K562 (cell line): Measurements from ENCODE around the gene MON1A. TPM values are rescaled to one million over a fixed set of nuclear protein-coding genes. Genes with fewer than 3 reads are reported as not detected.

Experiments
- ATAC-seq: fragments of 200-7000 bp; cut with Tn5 transposase; 3 replicates; pipeline ENCODE4 v1.9.1; 2020; ENCODE audit warnings: moderate library complexity
- BruUV-seq: library from RNA; stranded (reverse); fragments of 400-500 nt; replicated peaks from 2 replicates; lab custom pipeline; 2021; lab: Mats Ljungman, UMichigan
- CTCF ChIA-PET: fragments of 300-600 bp; formaldehyde crosslinking; extraction: SDS; loops from one replicate; lab custom pipeline; 2021; ENCODE audit warnings: low intra/inter-chr PET ratio; lab: Yijun Ruan, JAX
- POLR2A ChIA-PET: fragments of 300-600, 350-650 bp; sonication (Branson Sonifier 250); formaldehyde crosslinking; extraction: SDS; loops from one replicate; lab custom pipeline; 2021; ENCODE audit warnings: antibody characterized with exemption, inconsistent platforms; lab: Yijun Ruan, JAX
- DNase-seq, 4 experiments: peaks; one replicate each; pipeline versions ENCODE4 v3.0.0 to v3.0.0-alpha.2; 2011 to 2018; ENCODE audit warnings: low spot score in 3 of 4, mixed read lengths in 3 of 4; ENCODE audit errors: extremely low read depth in 1 of 4
- FAIRE-seq: peaks from 2 replicates; lab custom pipeline; 2011; peaks lifted over from hg19 to GRCh38; lab: Jason Lieb, UNC
- H2AFZ ChIP-seq: 2 replicates; pipeline ENCODE4 v1.6.0; 2011; ENCODE audit warnings: low read depth, low read length, control low read depth, inconsistent platforms
- H3K27ac ChIP-seq: fragments of 200-600 bp; 3 replicates; pipeline ENCODE4 v1.8.0; 2011; ENCODE audit warnings: low read depth, mild to moderate bottlenecking, control low read depth, inconsistent platforms, low read length, moderate library complexity, mixed read lengths; ENCODE audit errors: extremely low read depth
- H3K27me3 ChIP-seq, 2 experiments: fragments of 300-600 bp in 1 of 2; 2 replicates in 1 of 2; 3 replicates in 1 of 2; pipeline versions ENCODE4 v1.6.0 to v1.8.0; 2011; ENCODE audit warnings: inconsistent platforms in 2 of 2, low read length in 2 of 2, mild to moderate bottlenecking in 1 of 2, mixed read lengths in 1 of 2, moderate library complexity in 1 of 2; ENCODE audit not compliant: control insufficient read depth in 2 of 2, insufficient read depth in 2 of 2
- H3K36me3 ChIP-seq: fragments of 300-600 bp; 3 replicates; pipeline ENCODE4 v1.8.0; 2011; ENCODE audit warnings: mild to moderate bottlenecking, low read length, inconsistent platforms; ENCODE audit not compliant: control insufficient read depth, insufficient read depth
- H3K4me1 ChIP-seq, 2 experiments: fragments of 200-600 bp in 1 of 2; replicated peaks in 1 of 2; 2 replicates in 1 of 2; 3 replicates in 1 of 2; pipeline versions ENCODE4 v1.5.1 to v1.8.0; 2011; ENCODE audit warnings: inconsistent platforms in 2 of 2, low read length in 2 of 2, mild to moderate bottlenecking in 1 of 2, mixed read lengths in 1 of 2, moderate library complexity in 1 of 2; ENCODE audit not compliant: control insufficient read depth in 2 of 2, insufficient read depth in 2 of 2
- H3K4me2 ChIP-seq: 2 replicates; pipeline ENCODE4 v1.6.1; 2011; ENCODE audit warnings: low read length, control low read depth, inconsistent platforms, mixed read lengths; ENCODE audit not compliant: insufficient read depth
- H3K4me3 ChIP-seq: fragments of 200-600 bp; sonication (generic), shearing (Covaris generic); 2 replicates; pipeline ENCODE4 v1.5.1; 2016; ENCODE audit warnings: control low read depth, inconsistent platforms
- H3K79me2 ChIP-seq: fragments of 200-600 bp; 3 replicates; pipeline ENCODE4 v1.8.0; 2011; ENCODE audit warnings: low read length, inconsistent platforms; ENCODE audit not compliant: control insufficient read depth, insufficient read depth
- H3K9ac ChIP-seq, 2 experiments: 2 replicates each; pipeline versions ENCODE4 v1.6.0 to v1.6.1; 2011; ENCODE audit warnings: low read depth in 2 of 2, low read length in 2 of 2, control low read depth in 1 of 2, inconsistent platforms in 1 of 2, mild to moderate bottlenecking in 1 of 2, mixed read lengths in 1 of 2; ENCODE audit not compliant: insufficient read depth in 1 of 2
- H3K9me1 ChIP-seq: one replicate; pipeline ENCODE4 v1.6.0; 2011; ENCODE audit warnings: inconsistent platforms, mild to moderate bottlenecking, low read length, moderate library complexity; ENCODE audit not compliant: control insufficient read depth, insufficient read depth
- H3K9me3 ChIP-seq: replicated peaks from 2 replicates; pipeline ENCODE4 v1.5.1; 2011; ENCODE audit warnings: low read depth, low read length, inconsistent platforms; ENCODE audit not compliant: control insufficient read depth, insufficient read depth
- H4K20me1 ChIP-seq: replicated peaks from 2 replicates; pipeline ENCODE4 v1.6.1; 2011; ENCODE audit warnings: low read length, inconsistent platforms, mixed read lengths; ENCODE audit not compliant: control insufficient read depth, insufficient read depth
- E2F6 ChIP-seq, 2 experiments: IDR thresholded peaks; 2 replicates each; pipeline ENCODE4 v1.6.1; 2011; ENCODE audit warnings: borderline replicate concordance in 1 of 2, control low read depth in 1 of 2, low read depth in 1 of 2, low read length in 1 of 2, mild to moderate bottlenecking in 1 of 2, mixed read lengths in 1 of 2, moderate library complexity in 1 of 2; ENCODE audit not compliant: insufficient read depth in 1 of 2, insufficient read length in 1 of 2, poor library complexity in 1 of 2, severe bottlenecking in 1 of 2; ENCODE audit errors: extremely low read depth in 1 of 2
- KAT8 ChIP-seq: fragments of 450-650 bp; IDR thresholded peaks from 2 replicates; pipeline ENCODE4 v1.6.1; 2016; ENCODE audit warnings: low read depth, mild to moderate bottlenecking
- L3MBTL2 ChIP-seq: fragments of 450-650 bp; IDR thresholded peaks from 2 replicates; pipeline ENCODE4 v1.6.1; 2016; ENCODE audit warnings: mild to moderate bottlenecking, moderate library complexity
- MGA ChIP-seq: fragments of 450-650 bp; IDR thresholded peaks from 2 replicates; pipeline ENCODE4 v1.6.1; 2016; ENCODE audit warnings: mild to moderate bottlenecking, moderate library complexity
- MYBL2 ChIP-seq, 2 experiments: fragments of 450-650 bp in 1 of 2; sonication (generic) in 1 of 2; formaldehyde crosslinking in 1 of 2; IDR thresholded peaks; 2 replicates each; pipeline versions ENCODE4 v1.6.1 to v1.8.1; 2017 to 2022; ENCODE audit warnings: borderline replicate concordance in 1 of 2, inconsistent platforms in 1 of 2, low read depth in 1 of 2, mild to moderate bottlenecking in 1 of 2, missing genetic modification reagents in 1 of 2, moderate library complexity in 1 of 2
- WGBS: fragments of 100-300 bp; shearing (Covaris generic); methylation state at CpG from one replicate; pipeline ENCODE4 v1.1.6; 2016; ENCODE audit warnings: low coverage, mixed read lengths; ENCODE audit not compliant: insufficient coverage; ENCODE audit errors: missing lambda C conversion rate; 5-methylcytosine and 5-hydroxymethylcytosine counted together
- in situ Hi-C: fragments of 300-500 bp; cut with MboI; formaldehyde crosslinking; loops from 4 replicates; pipeline ENCODE4 v1.15.0; 2018; ENCODE audit warnings: inconsistent platforms, mixed read lengths
- intact Hi-C: fragments of 100-400 bp; cut with micrococcal nuclease; formaldehyde crosslinking; loops from 2 replicates; pipeline ENCODE4 v1.14.2; 2022
- polyA plus RNA-seq, 8 experiments: library from polyadenylated mRNA; depleted of rRNA in 4 of 8; stranded (reverse) in 5 of 8; unstranded in 3 of 8; fragments of >200 nt; fragmentation: Nextera tagmentation in 2 of 8; fragmentation: Illumina TruSeq in 1 of 8; extraction: Ambion mirVana in 2 of 8; extraction: Trizol in 1 of 8; gene quantifications; 2 replicates each; pipeline versions ENCODE4 v1.2.1 to v1.2.3, GENCODE V29; 2011 to 2014; ENCODE audit warnings: inconsistent platforms in 1 of 8, missing spikeins in 1 of 8
- total RNA-seq, 7 experiments: library from RNA; depleted of rRNA in 6 of 7; stranded (reverse); fragments of >200 nt in 6 of 7; fragmentation: Illumina TruSeq in 2 of 7; extraction: Trizol in 2 of 7; gene quantifications; 2 replicates each; pipeline versions ENCODE4 v1.2.1 to v1.2.3, GENCODE V29; 2011 to 2021; ENCODE audit warnings: low replicate concordance in 1 of 7
- TF ChIP-seq, protein P1 (sequence below): sonication (generic); formaldehyde crosslinking; IDR thresholded peaks from 2 replicates; pipeline ENCODE4 v1.9.0; 2022; ENCODE audit warnings: mild to moderate bottlenecking, missing genetic modification reagents

MON1A gene
- total and polyA plus RNA-seq, 9 of the 15 experiments (the other 6 are each of a cell fraction or from before 2014, with no cell fraction given) = 1.1 to 13.8 (median 6.8) TPM

DNA sequence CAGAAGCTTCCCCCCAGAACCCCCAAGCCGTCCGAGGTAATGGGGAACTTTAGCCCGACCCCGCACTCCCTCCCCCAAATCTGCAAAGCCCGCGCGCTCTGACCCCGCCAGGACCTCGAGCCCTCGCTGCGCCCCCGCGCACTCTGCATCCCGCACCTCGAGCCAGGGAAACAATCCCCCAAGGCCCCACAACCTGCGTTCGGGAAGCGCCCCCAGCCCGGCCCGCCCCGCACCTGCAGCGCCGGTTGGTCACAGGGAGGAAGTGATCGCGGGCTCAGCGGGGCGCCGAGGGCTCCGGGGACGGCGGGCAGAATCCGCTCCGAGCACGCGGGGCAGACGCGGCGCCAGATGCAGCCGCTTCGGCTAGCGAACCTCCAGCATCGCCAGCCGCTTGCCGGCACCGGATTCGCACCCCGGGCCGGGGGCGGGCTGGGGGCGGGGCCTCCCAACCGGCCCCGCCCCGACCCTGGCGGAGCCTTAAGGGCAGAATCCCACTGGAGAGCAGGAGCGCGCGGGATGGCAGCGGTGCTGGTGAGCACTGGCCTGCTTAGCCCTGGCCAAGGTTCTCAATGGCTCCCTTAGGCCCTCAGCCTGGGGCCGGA is 60.0 kb downstream of the MON1A start, which contains the start of gene CAMKV:
CAMKV (minus strand) TSS at position 382 of the 602 bp plus-strand sequence. CDS start 7,518 bp downstream, outside the sequence.
- 0% methylated on average over 14 of the region's 59 CpGs for WGBS
- no TSS peak for BruUV-seq
- in situ Hi-C loops = no loop called here
- TF ChIP-seq KAT8 (no peak), MYBL2 (IDR thresholded peaks at IDR 0.05; ENCODE audit: low read depth) (no peak), MYBL2 (CRISPR knock-in tag; IDR thresholded peaks at IDR 0.05; ENCODE audit: borderline replicate concordance) (no peak), E2F6 (IDR thresholded peaks at IDR 0.05; ENCODE audit: borderline replicate concordance in 1 of 2, extremely low read depth in 1 of 2, insufficient read depth in 1 of 2, insufficient read length in 1 of 2, low read depth in 1 of 2, low read length in 1 of 2, poor library complexity in 1 of 2, severe bottlenecking in 1 of 2) (peak in 1 of 2 experiments; percentile 86), L3MBTL2 (peak; percentile 25; the same call in 1 of the 2 replicates), MGA (peak; percentile 15; the same call in 1 of the 2 replicates)
- TF ChIP-seq, protein P1, sequence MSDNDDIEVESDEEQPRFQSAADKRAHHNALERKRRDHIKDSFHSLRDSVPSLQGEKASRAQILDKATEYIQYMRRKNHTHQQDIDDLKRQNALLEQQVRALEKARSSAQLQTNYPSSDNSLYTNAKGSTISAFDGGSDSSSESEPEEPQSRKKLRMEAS (CRISPR knock-in tag) = peak; percentile 49

More for the DNA sequence above, 60.0 kb downstream of the MON1A start, which contains the start of gene CAMKV:
- intact Hi-C loops = no loop called here
- peaks cover 0 to 22% of the 10 kb centered on the region in 2 experiments; a peak in 2 of 5 replicates for H3K4me1 ChIP-seq
- ChIA-PET CTCF (no interaction called here), POLR2A (interaction anchor here (0.6 kb wide), 3 partner anchors 244 to 1593 kb away, joined by 3 read pairs; no protein-coding TSS in a partner anchor)
- peaks cover 6% of the 10 kb centered on the region; the same call in 1 of the 2 replicates for H4K20me1 ChIP-seq
- no peaks in the 10 kb centered on the region for H3K79me2 ChIP-seq
- no peaks in the 10 kb centered on the region for H3K36me3 ChIP-seq
- peaks cover 0 to 28% of the 10 kb centered on the region in 2 experiments; a peak in 3 of 5 replicates for H3K27me3 ChIP-seq
- peak within 1 kb of the TSS; percentile 26 for H3K4me3 ChIP-seq
- H3K4me2 ChIP-seq = peak within 1 kb of the TSS; percentile 49; the same call in 1 of the 2 replicates
- FAIRE-seq (no peak), DNase-seq (peak; percentile 27 to 76 (median 67)), ATAC-seq (peak; percentile 82)
- peak within 1 kb of the TSS in 1 of 2 experiments; percentile 83; a peak in 2 of 4 replicates for H3K9ac ChIP-seq
- H3K9me1 ChIP-seq = no peaks in the 10 kb centered on the region
- no peaks in the 10 kb centered on the region for H3K9me3 ChIP-seq
- H3K27ac ChIP-seq = no peak within 1 kb of the TSS
- H2AFZ ChIP-seq = peak within 1 kb of the TSS; percentile 40; the same call in 1 of the 2 replicates
